SK-N-SH (cell line): ENCODE measurements around the gene CUBN. TPM values are rescaled to one million over a fixed set of nuclear protein-coding genes. Genes with fewer than 3 reads are reported as not detected.
A peak's percentile ranks its signal among the peaks of the same experiment; 100 is the strongest.

Experiments used
- CTCF ChIA-PET: fragments of 300-600, 350-600 bp; formaldehyde crosslinking; extraction: SDS; loops from one replicate; lab custom pipeline; 2021; lab: Yijun Ruan, JAX
- POLR2A ChIA-PET: fragments of 350-600 bp; sonication (Branson Sonifier 250); formaldehyde crosslinking; extraction: SDS; loops from one replicate; lab custom pipeline; 2020; ENCODE audit warnings: antibody characterized with exemption, inconsistent platforms; lab: Yijun Ruan, JAX
- DNase-seq: peaks from one replicate; pipeline ENCODE4 v3.0.0; 2012
- H2AFZ ChIP-seq: fragments of 200-600 bp; sonication (generic); 2 replicates; pipeline ENCODE4 v1.8.1; 2016; ENCODE audit warnings: antibody characterized with exemption, mild to moderate bottlenecking, low read depth
- H3F3A ChIP-seq: fragments of 200-600 bp; sonication (generic); replicated peaks from 2 replicates; pipeline ENCODE3; 2016; ENCODE audit warnings: antibody characterized with exemption, mild to moderate bottlenecking; ENCODE audit not compliant: insufficient read depth
- H3K27ac ChIP-seq, 2 experiments: fragments of 200-500 bp in 1 of 2; fragments of 200-600 bp in 1 of 2; sonication (Bioruptor generic) in 1 of 2; sonication (generic), shearing (Covaris generic) in 1 of 2; 2 replicates each; pipeline versions ENCODE4 v1.5.1 to v1.6.1; 2014 to 2016; ENCODE audit warnings: low read depth in 2 of 2, inconsistent platforms in 1 of 2, low read length in 1 of 2, mild to moderate bottlenecking in 1 of 2, mixed read lengths in 1 of 2
- H3K27me3 ChIP-seq: fragments of 200-600 bp; sonication (generic), shearing (Covaris generic); 2 replicates; pipeline ENCODE4 v1.6.1; 2016; ENCODE audit warnings: mixed run types; ENCODE audit not compliant: insufficient read depth
- H3K36me3 ChIP-seq, 2 experiments: fragments of 200-500 bp in 1 of 2; fragments of 200-600 bp in 1 of 2; sonication (Bioruptor generic) in 1 of 2; sonication (generic) in 1 of 2; replicated peaks in 1 of 2; 2 replicates each; pipeline versions ENCODE3 to v1.5.1; 2014 to 2016; ENCODE audit warnings: low read length in 1 of 2, mild to moderate bottlenecking in 1 of 2; ENCODE audit not compliant: insufficient read depth in 2 of 2, control insufficient read depth in 1 of 2
- H3K4me1 ChIP-seq, 2 experiments: fragments of 200-500 bp in 1 of 2; fragments of 200-600 bp in 1 of 2; sonication (Bioruptor generic) in 1 of 2; sonication (generic), shearing (Covaris generic) in 1 of 2; 2 replicates each; pipeline versions ENCODE4 v1.5.1 to v1.6.1; 2014 to 2016; ENCODE audit warnings: low read depth in 1 of 2, low read length in 1 of 2, mixed run types in 1 of 2; ENCODE audit not compliant: insufficient read depth in 2 of 2, control insufficient read depth in 1 of 2
- H3K4me2 ChIP-seq: fragments of 200-600 bp; sonication (generic), shearing (Covaris generic); 2 replicates; pipeline ENCODE4 v1.6.1; 2017; ENCODE audit warnings: mixed run types
- H3K4me3 ChIP-seq, 2 experiments: fragments of 200-500 bp in 1 of 2; fragments of 200-600 bp in 1 of 2; sonication (Bioruptor generic) in 1 of 2; sonication (generic), shearing (Covaris generic) in 1 of 2; 2 replicates each; pipeline versions ENCODE4 v1.5.1 to v1.8.1; 2014 to 2016; ENCODE audit warnings: low read depth in 2 of 2, inconsistent platforms in 1 of 2, low read length in 1 of 2, mild to moderate bottlenecking in 1 of 2, mixed read lengths in 1 of 2, moderate library complexity in 1 of 2
- H3K79me2 ChIP-seq: fragments of 200-600 bp; sonication (generic); 2 replicates; pipeline ENCODE4 v1.8.1; 2017; ENCODE audit warnings: mild to moderate bottlenecking; ENCODE audit not compliant: insufficient read depth
- H3K9ac ChIP-seq: fragments of 200-600 bp; sonication (generic); 2 replicates; pipeline ENCODE4 v1.6.1; 2017; ENCODE audit warnings: mixed run types
- H3K9me2 ChIP-seq: fragments of 200-600 bp; sonication (generic); 2 replicates; pipeline ENCODE4 v1.6.1; 2017; ENCODE audit warnings: mixed run types
- H3K9me3 ChIP-seq: fragments of 200-600 bp; sonication (generic); 2 replicates; pipeline ENCODE4 v1.6.1; 2017; ENCODE audit warnings: mixed run types, mild to moderate bottlenecking, moderate library complexity
- H4K20me1 ChIP-seq: fragments of 200-600 bp; sonication (generic); 2 replicates; pipeline ENCODE4 v1.6.1; 2017; ENCODE audit warnings: mild to moderate bottlenecking, mixed run types; ENCODE audit not compliant: insufficient read depth
- CHD2 ChIP-seq: fragments of 150-350 bp; IDR thresholded peaks from 2 replicates; pipeline ENCODE4 v1.6.1; 2018; ENCODE audit warnings: low read length; ENCODE audit not compliant: partially characterized antibody
- ELF1 ChIP-seq: IDR thresholded peaks from 2 replicates; pipeline ENCODE4 v1.4.0; 2012
- EP300 ChIP-seq, 2 experiments: IDR thresholded peaks; 2 replicates each; pipeline versions ENCODE4 v1.4.0 to v1.6.1; 2012; ENCODE audit warnings: borderline replicate concordance in 1 of 2, low read depth in 1 of 2, low read length in 1 of 2
- FOXJ3 ChIP-seq: sonication (generic); formaldehyde crosslinking; IDR thresholded peaks from 2 replicates; pipeline ENCODE4 v1.5.1; 2020; ENCODE audit warnings: mild to moderate bottlenecking, missing genetic modification reagents
- GABPA ChIP-seq: IDR thresholded peaks from 2 replicates; pipeline ENCODE4 v1.4.0; 2012; ENCODE audit warnings: low read depth, mild to moderate bottlenecking
- GATA2 ChIP-seq: sonication (generic); formaldehyde crosslinking; IDR thresholded peaks from 2 replicates; pipeline ENCODE4 v1.5.0; 2020; ENCODE audit warnings: mild to moderate bottlenecking, missing genetic modification reagents
- MEF2A ChIP-seq: IDR thresholded peaks from 2 replicates; pipeline ENCODE4 v1.4.0; 2012; ENCODE audit warnings: low read depth, borderline replicate concordance
- MXI1 ChIP-seq: IDR thresholded peaks from 2 replicates; pipeline ENCODE4 v1.6.1; 2012; ENCODE audit warnings: mild to moderate bottlenecking, low read depth, low read length, improper control_type of control experiment
- NRF1 ChIP-seq: IDR thresholded peaks from 2 replicates; pipeline ENCODE4 v1.6.1; 2012; ENCODE audit warnings: low read depth, mild to moderate bottlenecking, low read length
- RFX5 ChIP-seq: IDR thresholded peaks from 2 replicates; pipeline ENCODE4 v1.6.1; 2012; ENCODE audit warnings: mild to moderate bottlenecking, improper control_type of control experiment, low read length
- SIN3A ChIP-seq: IDR thresholded peaks from 2 replicates; pipeline ENCODE4 v1.6.1; 2012; ENCODE audit warnings: low read depth, mild to moderate bottlenecking, low read length, moderate library complexity, borderline replicate concordance
- TAF1 ChIP-seq: IDR thresholded peaks from 2 replicates; pipeline ENCODE4 v1.6.1; 2012; ENCODE audit warnings: low read depth, mild to moderate bottlenecking, low read length, moderate library complexity, borderline replicate concordance
- WGBS: methylation state at CpG from one replicate; pipeline ENCODE4 v1.1.6; 2017; ENCODE audit warnings: low lambda C conversion rate; 5-methylcytosine and 5-hydroxymethylcytosine counted together
- polyA plus RNA-seq, 3 experiments: library from polyadenylated mRNA; depleted of rRNA; stranded (reverse); fragments of >200 nt; gene quantifications; 2 replicates each; pipeline ENCODE4 v1.2.3, GENCODE V29; 2012
- TF ChIP-seq, protein P1 (sequence below): IDR thresholded peaks from 2 replicates; pipeline ENCODE4 v1.6.1; 2012; ENCODE audit warnings: mild to moderate bottlenecking, low read depth, low read length, moderate library complexity
- TF ChIP-seq, protein P2 (sequence below): fragments of 150-350 bp; IDR thresholded peaks from 2 replicates; pipeline ENCODE4 v1.6.1; 2017; ENCODE audit warnings: antibody characterized with exemption, low read length, low read depth, borderline replicate concordance
- TF ChIP-seq, protein P3 (sequence below): IDR thresholded peaks from 2 replicates; pipeline ENCODE4 v1.4.0; 2012; ENCODE audit warnings: low read depth, borderline replicate concordance
- TF ChIP-seq, protein P4 (sequence below): IDR thresholded peaks from 2 replicates; pipeline ENCODE4; 2012
- TF ChIP-seq, protein P5 (sequence below): fragments of 200-600 bp; sonication (generic); IDR thresholded peaks from 2 replicates; pipeline ENCODE4 v1.6.1; 2017; ENCODE audit warnings: antibody characterized with exemption, mild to moderate bottlenecking, moderate library complexity

Gene CUBN
- polyA plus RNA-seq, 1 of the 3 experiments (the other 2 are of a cell fraction): 2.4 TPM

DNA sequence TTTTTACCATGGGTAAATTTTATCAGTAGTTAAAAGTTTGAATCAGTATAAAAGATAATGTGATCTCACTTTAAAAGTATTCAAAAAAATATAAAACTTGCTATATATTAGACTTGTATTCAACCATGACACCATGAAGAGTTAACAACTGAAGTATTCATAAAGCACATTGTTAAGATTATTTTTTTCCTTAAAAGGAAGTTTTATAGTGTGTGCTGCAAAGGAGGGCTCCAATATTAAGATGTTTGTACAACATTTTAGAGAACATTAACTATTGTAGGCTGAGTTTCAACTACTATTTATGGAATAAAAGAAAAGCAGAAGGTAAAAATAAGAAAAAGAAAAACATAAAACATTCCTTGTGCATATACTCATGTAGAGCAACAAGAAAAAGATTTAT lies 24.5 kb upstream of the CUBN start:
- H3K27me3 ChIP-seq: no peaks in the 10 kb centered on the region
- H3K9ac ChIP-seq: no peak overlapping the region
- H2AFZ ChIP-seq: no peak overlapping the region
- H3K9me2 ChIP-seq: no peaks in the 10 kb centered on the region
- H3K4me3 ChIP-seq: no peak overlapping the region
- H4K20me1 ChIP-seq: no peaks in the 10 kb centered on the region
- H3K79me2 ChIP-seq: no peaks in the 10 kb centered on the region
- no peaks in the 10 kb centered on the region for H3K36me3 ChIP-seq
- DNase-seq: no peak
- no peaks in the 10 kb centered on the region for H3K9me3 ChIP-seq
- CTCF ChIA-PET: no interaction called here
- H3K27ac ChIP-seq: peak overlapping the region in 1 of 2 experiments; percentile 32; a peak in 1 of 4 replicates
- TF ChIP-seq EP300 (IDR thresholded peaks at IDR 0.05; ENCODE audit: borderline replicate concordance in 1 of 2, low read depth in 1 of 2, low read length in 1 of 2) (no peak), MEF2A (no peak), NRF1 (no peak), ELF1 (no peak), CHD2 (no peak), GATA2 (CRISPR knock-in tag) (no peak), GABPA (no peak), RFX5 (no peak)
- TF ChIP-seq, protein P1, sequence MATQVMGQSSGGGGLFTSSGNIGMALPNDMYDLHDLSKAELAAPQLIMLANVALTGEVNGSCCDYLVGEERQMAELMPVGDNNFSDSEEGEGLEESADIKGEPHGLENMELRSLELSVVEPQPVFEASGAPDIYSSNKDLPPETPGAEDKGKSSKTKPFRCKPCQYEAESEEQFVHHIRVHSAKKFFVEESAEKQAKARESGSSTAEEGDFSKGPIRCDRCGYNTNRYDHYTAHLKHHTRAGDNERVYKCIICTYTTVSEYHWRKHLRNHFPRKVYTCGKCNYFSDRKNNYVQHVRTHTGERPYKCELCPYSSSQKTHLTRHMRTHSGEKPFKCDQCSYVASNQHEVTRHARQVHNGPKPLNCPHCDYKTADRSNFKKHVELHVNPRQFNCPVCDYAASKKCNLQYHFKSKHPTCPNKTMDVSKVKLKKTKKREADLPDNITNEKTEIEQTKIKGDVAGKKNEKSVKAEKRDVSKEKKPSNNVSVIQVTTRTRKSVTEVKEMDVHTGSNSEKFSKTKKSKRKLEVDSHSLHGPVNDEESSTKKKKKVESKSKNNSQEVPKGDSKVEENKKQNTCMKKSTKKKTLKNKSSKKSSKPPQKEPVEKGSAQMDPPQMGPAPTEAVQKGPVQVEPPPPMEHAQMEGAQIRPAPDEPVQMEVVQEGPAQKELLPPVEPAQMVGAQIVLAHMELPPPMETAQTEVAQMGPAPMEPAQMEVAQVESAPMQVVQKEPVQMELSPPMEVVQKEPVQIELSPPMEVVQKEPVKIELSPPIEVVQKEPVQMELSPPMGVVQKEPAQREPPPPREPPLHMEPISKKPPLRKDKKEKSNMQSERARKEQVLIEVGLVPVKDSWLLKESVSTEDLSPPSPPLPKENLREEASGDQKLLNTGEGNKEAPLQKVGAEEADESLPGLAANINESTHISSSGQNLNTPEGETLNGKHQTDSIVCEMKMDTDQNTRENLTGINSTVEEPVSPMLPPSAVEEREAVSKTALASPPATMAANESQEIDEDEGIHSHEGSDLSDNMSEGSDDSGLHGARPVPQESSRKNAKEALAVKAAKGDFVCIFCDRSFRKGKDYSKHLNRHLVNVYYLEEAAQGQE: no peak
- TF ChIP-seq, protein P2, sequence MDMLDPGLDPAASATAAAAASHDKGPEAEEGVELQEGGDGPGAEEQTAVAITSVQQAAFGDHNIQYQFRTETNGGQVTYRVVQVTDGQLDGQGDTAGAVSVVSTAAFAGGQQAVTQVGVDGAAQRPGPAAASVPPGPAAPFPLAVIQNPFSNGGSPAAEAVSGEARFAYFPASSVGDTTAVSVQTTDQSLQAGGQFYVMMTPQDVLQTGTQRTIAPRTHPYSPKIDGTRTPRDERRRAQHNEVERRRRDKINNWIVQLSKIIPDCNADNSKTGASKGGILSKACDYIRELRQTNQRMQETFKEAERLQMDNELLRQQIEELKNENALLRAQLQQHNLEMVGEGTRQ: no peak
- TF ChIP-seq, protein P3, sequence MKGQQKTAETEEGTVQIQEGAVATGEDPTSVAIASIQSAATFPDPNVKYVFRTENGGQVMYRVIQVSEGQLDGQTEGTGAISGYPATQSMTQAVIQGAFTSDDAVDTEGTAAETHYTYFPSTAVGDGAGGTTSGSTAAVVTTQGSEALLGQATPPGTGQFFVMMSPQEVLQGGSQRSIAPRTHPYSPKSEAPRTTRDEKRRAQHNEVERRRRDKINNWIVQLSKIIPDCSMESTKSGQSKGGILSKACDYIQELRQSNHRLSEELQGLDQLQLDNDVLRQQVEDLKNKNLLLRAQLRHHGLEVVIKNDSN: no peak
- H3K4me1 ChIP-seq: no peaks in the 10 kb centered on the region
- H3F3A ChIP-seq: peaks cover 23% of the 10 kb centered on the region
- POLR2A ChIA-PET: no interaction called here
- no peak overlapping the region for H3K4me2 ChIP-seq

DNA sequence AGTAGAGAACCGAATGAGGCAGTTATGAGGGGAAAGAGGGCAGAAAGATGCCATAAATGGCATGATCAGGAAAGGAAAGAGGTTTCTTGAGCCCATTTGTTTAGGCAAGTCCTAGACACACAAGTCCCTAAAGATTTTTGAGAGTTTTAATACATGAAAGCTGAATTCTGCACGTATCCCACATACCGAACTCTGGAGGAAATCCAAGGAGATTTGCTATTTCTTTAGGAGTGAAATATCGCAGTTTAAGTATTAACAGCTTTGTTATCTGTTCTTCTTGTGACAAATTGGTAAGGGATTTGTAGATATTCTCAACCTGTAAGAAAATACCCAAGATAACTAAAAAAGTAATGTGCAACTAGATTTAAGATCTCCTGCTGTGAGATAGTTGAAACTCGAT lies 23.7 kb upstream of the CUBN start:
- no peak overlapping the region for H3K9ac ChIP-seq
- no peaks in the 10 kb centered on the region for H3K9me2 ChIP-seq
- no peaks in the 10 kb centered on the region for H3K79me2 ChIP-seq
- H2AFZ ChIP-seq: no peak overlapping the region
- H3K4me2 ChIP-seq: no peak overlapping the region
- DNase-seq: no peak
- no peak overlapping the region for H3K4me3 ChIP-seq
- 94% methylated on average over 5 of the region's 5 CpGs for WGBS
- TF ChIP-seq TAF1 (no peak), MXI1 (no peak), CHD2 (no peak), FOXJ3 (CRISPR knock-in tag) (no peak), SIN3A (no peak)
- TF ChIP-seq, protein P2: no peak
- TF ChIP-seq, protein P4, sequence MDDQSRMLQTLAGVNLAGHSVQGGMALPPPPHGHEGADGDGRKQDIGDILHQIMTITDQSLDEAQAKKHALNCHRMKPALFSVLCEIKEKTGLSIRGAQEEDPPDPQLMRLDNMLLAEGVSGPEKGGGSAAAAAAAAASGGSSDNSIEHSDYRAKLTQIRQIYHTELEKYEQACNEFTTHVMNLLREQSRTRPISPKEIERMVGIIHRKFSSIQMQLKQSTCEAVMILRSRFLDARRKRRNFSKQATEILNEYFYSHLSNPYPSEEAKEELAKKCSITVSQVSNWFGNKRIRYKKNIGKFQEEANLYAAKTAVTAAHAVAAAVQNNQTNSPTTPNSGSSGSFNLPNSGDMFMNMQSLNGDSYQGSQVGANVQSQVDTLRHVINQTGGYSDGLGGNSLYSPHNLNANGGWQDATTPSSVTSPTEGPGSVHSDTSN: no peak
- TF ChIP-seq, protein P5, sequence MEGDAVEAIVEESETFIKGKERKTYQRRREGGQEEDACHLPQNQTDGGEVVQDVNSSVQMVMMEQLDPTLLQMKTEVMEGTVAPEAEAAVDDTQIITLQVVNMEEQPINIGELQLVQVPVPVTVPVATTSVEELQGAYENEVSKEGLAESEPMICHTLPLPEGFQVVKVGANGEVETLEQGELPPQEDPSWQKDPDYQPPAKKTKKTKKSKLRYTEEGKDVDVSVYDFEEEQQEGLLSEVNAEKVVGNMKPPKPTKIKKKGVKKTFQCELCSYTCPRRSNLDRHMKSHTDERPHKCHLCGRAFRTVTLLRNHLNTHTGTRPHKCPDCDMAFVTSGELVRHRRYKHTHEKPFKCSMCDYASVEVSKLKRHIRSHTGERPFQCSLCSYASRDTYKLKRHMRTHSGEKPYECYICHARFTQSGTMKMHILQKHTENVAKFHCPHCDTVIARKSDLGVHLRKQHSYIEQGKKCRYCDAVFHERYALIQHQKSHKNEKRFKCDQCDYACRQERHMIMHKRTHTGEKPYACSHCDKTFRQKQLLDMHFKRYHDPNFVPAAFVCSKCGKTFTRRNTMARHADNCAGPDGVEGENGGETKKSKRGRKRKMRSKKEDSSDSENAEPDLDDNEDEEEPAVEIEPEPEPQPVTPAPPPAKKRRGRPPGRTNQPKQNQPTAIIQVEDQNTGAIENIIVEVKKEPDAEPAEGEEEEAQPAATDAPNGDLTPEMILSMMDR: no peak
- peaks cover 15% of the 10 kb centered on the region for H3F3A ChIP-seq
- no peaks in the 10 kb centered on the region for H3K4me1 ChIP-seq
- H3K27me3 ChIP-seq: no peaks in the 10 kb centered on the region
- CTCF ChIA-PET: no interaction called here
- POLR2A ChIA-PET: no interaction called here
- 0 out of 4 replicates have a peak overlapping the region, but pooled peaks of 1 of the 2 experiments have one; percentile 32 for H3K27ac ChIP-seq
- H3K36me3 ChIP-seq: no peaks in the 10 kb centered on the region
- no peaks in the 10 kb centered on the region for H4K20me1 ChIP-seq
- H3K9me3 ChIP-seq: no peaks in the 10 kb centered on the region
